Activated T-cell treated with anti-CD3 and anti-CD28 coated beads for 24 hours (primary cell): ENCODE results near the gene PTTG2.
"Not testable (repeated sequence)": the region's sequence is repeated elsewhere in the genome, so short reads cannot be mapped to it uniquely, and the experiment has no call there.

ENCODE experiments used
- DNase-seq: peaks from one replicate; pipeline ENCODE4 v3.0.0-alpha.2; 2020; ENCODE audit warnings: low read depth

PTTG2 gene

GRCh38 chr4:37956941-37957340 is 3.3 kb upstream of the PTTG2 start:
- DNase-seq: no peak

GRCh38 chr4:37958932-37959331 is 1.3 kb upstream of the PTTG2 start:
- no peak for DNase-seq

GRCh38 chr4:37960679-37961450 is 667 bp downstream of the PTTG2 start:
- DNase-seq: no peak

- no peak for DNase-seq
These were observed 4.7 kb downstream of the PTTG2 start for GRCh38 chr4:37964734-37965457.

GRCh38 chr4:37966044-37966443 is 5.8 kb downstream of the PTTG2 start:
- no peak for DNase-seq

- no peak for DNase-seq
These were observed 7.5 kb downstream of the PTTG2 start for GRCh38 chr4:37967736-37968135.

GRCh38 chr4:37968747-37969146 is 8.5 kb downstream of the PTTG2 start:
- DNase-seq: no peak

GRCh38 chr4:37970702-37971101 is 10.5 kb downstream of the PTTG2 start:
- peak; percentile 49 for DNase-seq

GRCh38 chr4:37971202-37971601 is 11.0 kb downstream of the PTTG2 start:
- DNase-seq: no peak

GRCh38 chr4:37973441-37973840 is 13.2 kb downstream of the PTTG2 start:
- no peak for DNase-seq

- DNase-seq: not testable (repeated sequence)
These were observed 15.2 kb downstream of the PTTG2 start for GRCh38 chr4:37975321-37975822.

- DNase-seq: no peak
These were observed 16.3 kb downstream of the PTTG2 start for GRCh38 chr4:37976507-37976906.

GRCh38 chr4:37976991-37977470 is 16.8 kb downstream of the PTTG2 start:
- peak; percentile 49 for DNase-seq

- DNase-seq: peak; percentile 44
These were observed 17.5 kb downstream of the PTTG2 start for GRCh38 chr4:37977471-37978247.

GRCh38 chr4:37978248-37978924 is 18.2 kb downstream of the PTTG2 start:
- no peak for DNase-seq

GRCh38 chr4:37980246-37980645 is 20.0 kb downstream of the PTTG2 start:
- no peak for DNase-seq

- no peak for DNase-seq
These were observed 21.2 kb downstream of the PTTG2 start for GRCh38 chr4:37981425-37981824.

- no peak for DNase-seq
These were observed 21.9 kb downstream of the PTTG2 start for GRCh38 chr4:37981844-37982720.

GRCh38 chr4:37982736-37983135 is 22.5 kb downstream of the PTTG2 start:
- no peak for DNase-seq

GRCh38 chr4:37983951-37984350 is 23.8 kb downstream of the PTTG2 start:
- no peak for DNase-seq
